LoVo (cell line): ENCODE data around the gene LZTS3.
"Not testable (repeated sequence)": the region's sequence is repeated elsewhere in the genome, so short reads cannot be mapped to it uniquely, and the experiment has no call there.

ENCODE experiments used
- DNase-seq: peaks from one replicate; pipeline ENCODE4 v3.0.0-alpha.2; 2016; ENCODE audit warnings: low spot score

The LZTS3 gene

DNA sequence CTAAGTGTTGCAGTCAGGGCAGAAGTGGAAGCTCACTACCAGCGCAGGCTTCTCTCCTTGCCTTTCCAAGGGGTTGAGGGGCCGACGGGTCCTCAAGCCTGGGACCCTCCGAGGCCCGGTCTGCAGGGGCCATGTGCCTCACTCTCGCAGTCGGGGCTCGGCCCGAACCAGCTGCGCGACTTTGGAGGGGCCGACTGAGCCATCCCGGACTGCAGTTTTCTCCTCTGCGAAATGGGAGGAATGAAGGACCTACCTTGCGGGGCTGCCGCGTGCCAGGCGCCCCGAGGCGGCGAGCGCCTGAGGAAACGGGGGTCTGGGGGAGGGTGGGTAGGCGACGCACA is 5.6 kb downstream of the LZTS3 start:
- no peak for DNase-seq

DNA sequence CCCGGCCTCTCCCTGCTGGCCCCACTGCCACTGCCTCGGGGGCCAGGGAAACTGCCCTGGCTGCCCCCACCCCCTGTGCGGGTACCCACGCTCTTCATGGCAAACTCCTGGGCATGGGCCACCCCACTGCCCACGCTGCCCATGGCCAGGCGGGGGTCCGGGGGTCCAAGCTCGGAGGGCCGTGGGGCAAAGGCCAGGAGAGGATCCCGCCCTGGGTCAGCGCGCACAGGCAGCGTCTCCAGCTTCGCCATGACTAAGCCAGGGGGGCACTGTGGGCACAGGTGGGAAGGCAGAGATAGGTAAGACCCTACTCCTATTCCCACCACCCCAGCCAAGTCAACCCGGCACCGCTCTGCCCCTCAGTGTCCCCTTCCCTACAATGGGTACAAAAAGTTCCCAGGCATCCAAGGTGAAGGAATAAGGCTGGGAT is 6.4 kb downstream of the LZTS3 start:
- DNase-seq = no peak

DNA sequence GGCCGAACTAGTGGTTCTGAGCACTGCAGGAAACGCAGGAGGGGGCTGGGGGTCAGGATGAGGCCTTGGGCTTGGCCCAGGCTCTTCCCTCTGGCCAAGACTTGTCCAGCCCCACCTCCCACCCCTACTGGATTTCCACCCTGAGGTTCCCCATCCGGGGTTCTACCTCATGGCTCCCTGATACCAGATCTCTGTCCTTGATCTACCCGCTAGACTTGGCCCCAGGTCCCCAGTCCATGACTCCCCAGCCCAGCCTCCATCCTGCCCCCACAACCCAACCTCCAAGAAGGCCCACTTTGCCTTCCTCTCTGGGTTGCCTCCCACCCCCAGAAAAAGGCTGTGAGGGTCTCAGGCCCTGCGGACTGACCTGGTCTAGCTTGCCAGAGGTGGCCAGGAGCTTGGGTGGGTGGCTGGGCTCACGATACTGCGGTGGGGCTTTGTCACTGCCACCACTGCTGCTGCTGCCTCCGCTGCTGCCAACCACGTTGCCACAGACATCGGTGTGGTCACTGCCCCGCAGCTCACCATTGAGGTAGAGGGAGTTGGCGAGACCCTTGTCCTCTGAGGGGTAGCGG is 6.9 kb downstream of the LZTS3 start:
- DNase-seq = no peak

DNA sequence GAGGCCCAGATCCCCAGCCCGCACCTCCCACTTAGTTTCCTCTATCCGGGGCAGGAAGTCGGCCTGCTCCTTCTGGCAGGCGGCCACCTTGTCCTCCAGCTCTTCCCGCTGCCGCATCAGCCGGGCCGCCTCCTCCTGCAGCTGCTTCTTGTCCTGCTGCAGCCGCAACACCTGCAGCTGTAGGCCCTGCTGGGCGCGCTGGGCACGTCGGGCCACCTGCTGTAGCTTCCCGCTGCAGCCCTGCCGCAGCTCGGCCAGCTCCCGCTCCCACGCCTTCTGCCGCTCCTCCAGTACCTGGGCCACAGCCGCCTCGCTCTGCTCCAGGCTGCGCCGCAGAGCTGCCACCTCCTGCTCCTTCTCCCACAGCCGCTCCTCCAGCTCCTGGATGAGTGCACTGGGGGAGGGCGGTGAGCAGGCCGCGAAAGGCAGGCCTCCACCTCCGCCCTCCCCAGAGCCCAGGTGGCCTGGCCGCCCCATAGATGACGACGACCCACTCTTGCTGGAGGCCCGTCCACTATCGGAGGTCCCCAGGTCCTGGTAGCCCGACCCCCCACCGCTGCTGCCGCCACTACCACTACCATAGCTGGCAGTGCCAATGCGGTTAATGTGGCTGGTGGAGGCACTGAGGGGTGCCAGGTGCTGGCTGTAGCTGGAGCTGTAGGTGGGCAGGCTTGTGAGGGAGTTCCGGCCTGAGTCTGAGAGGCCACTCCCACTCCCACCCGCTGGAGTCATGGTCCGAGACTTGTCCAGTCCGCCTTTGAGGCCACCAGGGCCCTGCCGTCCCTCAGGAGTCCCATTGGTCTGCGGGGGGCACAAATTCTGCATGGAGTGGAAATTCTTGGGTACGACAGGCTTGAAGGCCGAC is 7.6 kb downstream of the LZTS3 start:
- no peak for DNase-seq

DNA sequence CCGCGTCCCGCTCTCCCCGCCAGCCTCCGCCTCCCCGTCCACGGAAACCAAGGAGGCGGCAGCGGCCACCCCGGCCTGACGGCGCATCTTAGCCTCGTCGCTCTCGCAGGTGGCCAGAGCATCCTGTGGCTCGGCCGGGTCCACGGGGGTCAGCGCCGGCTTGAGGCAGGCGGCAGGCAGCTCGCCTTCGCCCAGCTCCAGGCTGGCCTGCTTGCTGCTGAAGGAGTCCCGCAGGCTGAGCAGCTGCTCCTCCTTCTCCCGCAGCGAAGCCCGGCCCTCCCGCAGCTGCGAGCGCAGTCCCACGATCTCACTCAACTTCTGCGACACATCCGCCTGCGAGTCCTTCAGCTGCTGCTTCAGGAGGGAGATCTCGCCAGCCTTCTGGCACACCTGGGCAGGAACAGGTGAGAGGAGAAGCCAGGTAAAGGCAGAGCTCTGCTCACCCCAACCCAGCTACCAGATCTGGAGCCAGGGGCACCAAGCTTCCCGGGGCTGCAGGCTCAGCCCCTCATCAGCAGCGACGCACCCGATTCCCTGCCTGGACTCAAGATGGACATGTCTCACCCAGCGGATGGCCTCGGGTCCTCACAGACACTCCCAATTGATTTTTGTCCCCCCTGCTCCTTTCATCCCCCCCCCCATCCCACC is 8.5 kb downstream of the LZTS3 start:
- DNase-seq = no peak

DNA sequence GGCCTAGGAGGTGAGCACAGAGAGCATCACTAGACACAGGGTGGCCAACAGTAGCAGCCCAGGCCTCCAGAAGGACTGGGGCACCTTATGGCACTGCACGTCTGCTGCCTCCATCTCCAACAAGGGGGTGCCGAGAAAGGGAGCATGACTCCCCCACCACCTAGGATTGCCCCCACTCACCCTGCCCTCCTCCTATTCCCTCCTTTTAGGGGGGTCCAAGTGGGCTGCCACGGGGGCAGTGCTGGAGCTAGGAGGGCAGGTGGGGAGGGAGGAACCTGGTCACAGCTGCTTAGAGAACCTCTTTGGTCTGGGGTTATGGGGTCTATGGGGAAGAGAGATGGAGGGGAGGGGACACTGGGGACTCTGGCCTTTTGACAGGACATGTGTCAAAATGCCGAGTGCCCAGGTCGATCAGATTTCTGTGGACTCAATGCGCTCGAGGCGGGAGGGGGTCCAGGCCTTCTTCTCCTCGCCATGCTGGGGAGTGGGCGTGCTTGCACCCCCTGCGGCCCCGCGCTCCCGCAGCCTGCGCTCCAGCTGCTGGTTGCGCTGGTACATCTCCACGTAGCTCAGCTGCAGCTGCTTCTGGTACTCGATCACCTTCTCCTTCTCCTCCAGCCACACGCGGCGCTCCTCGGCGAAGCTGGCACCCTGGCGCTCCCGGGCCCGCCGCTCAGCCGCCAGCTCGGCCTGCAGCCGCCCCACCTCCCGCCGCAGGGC is 9.1 kb downstream of the LZTS3 start:
- no peak for DNase-seq

DNA sequence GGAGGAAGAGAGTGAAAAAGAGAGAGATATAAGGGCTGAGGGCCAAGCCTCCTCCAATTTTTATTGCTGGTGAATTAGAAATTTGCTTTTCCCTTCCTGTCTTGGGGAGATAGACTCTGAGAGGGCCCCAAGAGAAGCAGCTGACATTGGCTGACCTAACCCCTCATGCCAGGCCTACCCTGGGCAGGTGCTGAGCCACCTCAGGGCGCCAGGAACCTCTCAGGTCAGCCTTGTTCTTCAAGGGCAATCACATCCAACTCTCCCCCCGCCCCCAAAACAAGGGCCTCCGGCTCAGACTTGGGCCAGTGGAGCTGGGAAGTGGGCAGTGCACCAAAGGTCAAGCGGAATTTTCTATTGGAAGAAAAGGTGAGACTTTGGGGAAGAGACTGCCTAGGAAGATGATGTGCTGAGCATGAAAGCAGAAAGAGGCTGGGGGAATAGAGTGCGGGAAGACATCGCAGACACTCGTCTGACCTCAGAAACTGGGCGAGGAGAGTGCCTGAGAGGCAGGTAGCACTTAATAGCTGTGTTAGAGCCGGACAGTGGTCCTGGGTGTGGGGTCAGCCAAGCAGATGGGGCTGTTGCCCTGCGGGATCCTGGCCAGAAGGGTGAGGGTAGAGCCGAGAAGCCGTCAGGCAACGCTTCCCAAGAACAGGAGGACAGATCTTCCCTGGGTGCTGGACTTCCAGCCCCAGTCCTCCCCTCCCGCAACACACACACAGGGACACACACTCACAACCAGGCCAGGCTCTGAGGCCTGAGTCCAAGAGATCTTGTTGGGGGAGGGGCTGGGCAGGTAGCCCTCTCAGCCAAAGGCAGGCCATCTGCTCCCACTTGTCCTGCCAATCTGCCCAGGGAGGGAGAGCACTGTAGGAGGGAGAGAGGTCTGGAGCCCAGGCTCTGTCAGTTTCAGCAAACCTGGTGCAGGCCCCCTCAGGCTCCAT is 10.0 kb downstream of the LZTS3 start:
- DNase-seq = no peak

DNA sequence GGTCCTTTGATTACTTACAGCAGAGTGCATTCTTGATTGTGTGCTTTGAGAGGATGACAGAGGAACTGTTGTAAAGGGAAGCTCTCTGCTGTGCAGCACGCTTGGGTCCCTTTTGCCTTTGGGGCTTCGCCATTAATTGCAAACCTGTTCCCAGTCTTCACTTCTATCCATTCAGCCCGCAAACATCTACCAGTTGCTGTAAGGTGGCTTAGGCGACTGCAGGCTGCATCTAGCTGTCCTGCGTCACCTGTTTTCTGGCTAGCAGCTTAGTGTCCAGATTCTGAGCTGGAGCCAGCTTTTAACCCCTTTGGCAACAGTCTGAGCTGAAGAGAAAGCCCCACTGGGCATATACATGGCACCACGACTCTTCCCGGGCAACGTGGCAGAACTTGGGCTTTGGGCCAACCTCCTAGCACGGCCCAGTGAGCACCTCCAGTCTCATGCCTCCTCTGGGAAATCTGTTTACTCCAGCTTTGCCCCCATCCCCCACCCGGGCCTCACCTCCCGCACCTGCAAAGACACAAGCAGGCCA is 11.2 kb downstream of the LZTS3 start:
- DNase-seq = no peak

DNA sequence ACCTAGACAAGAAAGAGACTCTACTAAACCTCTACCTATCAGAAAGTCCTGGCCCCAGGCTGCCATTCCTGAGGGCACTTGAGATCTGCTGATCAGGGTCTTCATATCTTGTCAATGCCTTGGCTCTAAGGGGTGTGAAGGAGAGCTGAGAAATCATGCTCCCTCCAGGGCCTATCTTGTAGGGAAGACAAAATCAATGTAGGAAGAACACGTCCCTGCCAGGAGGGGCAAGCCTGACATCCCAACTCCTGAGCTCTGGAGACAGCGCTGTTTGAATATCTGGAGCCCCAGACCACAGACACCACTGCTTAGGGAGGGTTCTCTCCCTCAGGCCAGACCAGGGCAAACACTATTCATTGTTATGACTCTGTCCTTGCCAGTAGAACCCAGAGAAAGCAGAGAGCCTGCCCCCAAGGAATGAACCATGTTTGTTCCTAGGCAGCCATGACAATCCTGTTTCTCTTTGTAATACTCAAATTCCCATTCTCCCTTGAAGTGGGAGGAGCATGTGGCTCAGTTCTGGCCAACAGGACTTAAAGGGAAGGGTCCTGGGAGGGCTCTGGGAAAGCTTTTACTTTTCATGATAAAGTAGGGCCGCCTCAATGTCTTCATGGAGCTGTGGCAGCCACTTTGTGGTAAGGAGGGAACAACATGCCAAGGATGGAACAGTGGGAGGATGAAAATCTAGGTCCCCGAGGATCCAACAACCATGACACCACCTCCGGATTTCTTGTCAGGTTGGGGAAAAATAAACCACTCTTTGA is 11.9 kb downstream of the LZTS3 start:
- DNase-seq = no peak

DNA sequence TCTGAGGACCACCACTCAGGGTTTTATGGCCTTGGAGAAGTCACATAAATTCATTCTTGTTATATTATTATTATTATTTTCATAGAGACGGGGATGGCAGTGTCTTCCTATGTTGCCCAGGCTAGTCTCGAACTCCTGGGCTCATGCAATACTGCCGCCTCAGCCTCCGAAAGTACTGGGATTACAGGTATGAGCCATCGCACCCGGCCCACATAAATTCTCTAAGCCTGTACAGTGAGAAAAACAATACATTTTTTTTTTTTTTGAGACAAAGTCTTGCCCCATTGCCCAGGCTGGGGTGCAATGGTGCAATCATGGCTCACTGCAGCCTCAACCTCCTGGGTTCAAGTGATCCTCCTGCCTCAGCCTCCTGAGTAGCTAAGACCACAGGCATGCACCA is 12.9 kb downstream of the LZTS3 start:
- no peak for DNase-seq

DNA sequence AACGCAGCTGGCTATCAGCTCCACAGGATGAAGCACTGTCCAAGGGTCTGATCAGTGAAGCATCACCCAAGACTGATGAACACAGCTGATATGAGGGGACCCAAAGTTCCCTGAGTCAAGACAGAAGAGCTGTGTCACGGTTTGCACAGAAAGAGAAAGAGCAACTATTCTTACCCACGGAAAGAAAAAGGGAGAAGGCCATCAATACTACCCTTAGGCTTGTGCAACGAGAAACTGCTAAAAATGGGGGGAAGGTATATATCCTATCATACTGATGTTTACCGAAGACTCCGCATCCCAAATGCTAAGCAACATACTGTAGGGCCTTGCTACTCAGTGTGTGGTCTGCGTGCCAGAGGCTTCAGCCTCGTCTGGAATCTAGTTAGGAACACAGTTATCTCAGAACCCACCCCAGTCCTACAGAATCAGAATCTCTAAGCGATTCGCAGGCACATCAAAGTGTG is 14.3 kb downstream of the LZTS3 start:
- DNase-seq = no peak

DNA sequence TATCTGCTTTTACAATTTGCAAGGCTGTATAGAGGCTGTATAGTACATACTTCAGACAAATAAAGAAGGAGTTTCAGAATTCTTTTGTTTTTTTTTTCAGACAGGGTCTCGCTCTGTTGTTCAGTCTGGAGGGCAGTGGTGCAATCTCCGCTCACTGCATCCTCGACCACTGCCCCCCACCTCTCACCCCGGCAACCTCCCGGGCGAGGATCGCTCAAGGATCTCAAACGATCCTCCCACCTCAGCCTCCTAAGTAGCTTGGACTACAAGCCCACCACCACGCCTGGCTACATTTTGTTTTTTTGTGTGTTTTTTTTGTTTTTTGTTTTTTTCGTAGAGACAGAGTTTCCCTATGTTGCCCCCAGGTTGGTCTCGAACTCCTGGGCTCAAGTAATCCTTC is 15.5 kb downstream of the LZTS3 start:
- no peak for DNase-seq

DNA sequence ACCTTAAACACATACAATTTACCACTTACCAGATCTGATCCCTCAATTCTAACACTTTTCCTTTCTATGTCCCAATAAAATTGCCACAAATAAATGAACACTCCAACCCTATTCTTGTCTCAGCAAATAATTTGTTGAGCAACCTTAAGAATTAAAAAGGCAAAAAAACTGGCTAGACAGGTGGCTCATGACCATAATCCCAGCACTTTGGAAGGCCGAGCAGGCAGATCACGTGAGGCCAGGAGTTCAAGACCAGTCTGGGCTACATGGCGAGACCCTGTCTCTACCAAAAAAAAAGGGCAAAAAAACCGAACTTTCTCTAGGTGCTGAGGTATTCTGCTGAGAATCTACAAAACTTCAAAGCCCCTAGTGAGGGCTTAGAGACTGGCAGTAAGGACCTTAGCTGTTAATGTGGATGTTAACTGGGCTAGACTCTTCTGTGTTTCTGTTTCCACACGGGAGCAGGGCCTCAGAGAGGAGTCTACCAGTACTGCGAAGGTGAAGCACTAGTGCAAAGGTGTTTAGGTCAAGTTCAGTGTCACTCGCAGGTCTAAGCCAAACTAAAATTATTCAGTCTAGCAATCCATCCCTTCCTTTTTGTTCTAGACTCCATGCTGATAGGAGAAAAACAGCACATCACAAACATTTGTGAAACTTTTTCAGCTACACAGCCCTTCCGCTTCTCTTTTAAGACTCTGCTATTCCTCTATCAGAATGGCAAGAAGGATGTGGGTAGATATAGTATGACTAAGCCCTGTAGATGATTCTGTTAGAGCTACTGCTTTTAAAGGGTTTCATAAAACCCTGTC is 16.3 kb downstream of the LZTS3 start:
- DNase-seq = no peak

DNA sequence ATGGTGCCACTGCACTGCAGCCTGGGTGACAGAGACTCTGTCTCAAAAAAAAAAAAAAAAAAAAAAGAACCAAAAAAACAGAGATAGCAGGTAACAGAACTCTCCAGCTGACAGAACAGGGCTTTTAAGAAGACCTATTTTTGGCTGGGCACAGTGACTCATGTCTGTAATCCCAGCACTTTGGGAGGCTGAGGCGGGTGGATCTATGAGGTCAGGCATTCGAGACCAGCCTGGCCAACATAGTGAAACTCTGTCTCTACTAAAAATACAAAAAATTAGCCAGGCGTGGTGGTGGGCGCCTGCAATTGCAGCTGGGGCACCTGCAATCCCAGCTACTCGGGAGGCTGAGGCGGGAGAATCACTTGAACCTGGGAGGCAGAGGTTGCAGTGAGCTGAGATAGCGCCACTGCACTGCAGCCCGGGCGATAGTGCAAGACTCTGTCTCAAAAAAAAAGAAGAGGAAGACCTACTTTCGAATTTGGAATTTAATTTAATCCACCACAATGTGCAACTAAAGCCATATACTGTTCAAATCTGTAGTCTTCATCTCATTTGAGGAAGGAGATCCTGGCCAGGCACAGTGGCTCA is 21.2 kb downstream of the LZTS3 start:
- not testable (repeated sequence) for DNase-seq

DNA sequence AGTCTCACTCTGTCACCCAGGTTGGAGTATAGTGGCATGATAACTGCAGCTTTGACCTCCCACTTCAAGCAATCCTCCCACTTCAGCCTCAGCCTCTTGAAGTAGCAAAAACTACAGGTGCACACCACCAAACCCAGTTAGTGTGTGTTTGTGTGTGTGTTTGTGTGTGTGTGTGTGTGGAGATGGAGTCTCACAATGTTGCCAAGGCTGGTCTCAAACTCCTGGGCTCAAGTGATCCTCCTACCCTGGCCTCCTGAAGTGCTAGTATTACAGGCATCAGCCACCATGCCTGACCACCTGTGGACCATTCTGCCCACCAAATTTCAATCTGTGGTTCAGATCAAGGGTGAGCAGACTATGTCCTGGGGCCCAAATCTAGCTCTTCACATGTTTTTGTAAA is 22.4 kb downstream of the LZTS3 start:
- DNase-seq = no peak

DNA sequence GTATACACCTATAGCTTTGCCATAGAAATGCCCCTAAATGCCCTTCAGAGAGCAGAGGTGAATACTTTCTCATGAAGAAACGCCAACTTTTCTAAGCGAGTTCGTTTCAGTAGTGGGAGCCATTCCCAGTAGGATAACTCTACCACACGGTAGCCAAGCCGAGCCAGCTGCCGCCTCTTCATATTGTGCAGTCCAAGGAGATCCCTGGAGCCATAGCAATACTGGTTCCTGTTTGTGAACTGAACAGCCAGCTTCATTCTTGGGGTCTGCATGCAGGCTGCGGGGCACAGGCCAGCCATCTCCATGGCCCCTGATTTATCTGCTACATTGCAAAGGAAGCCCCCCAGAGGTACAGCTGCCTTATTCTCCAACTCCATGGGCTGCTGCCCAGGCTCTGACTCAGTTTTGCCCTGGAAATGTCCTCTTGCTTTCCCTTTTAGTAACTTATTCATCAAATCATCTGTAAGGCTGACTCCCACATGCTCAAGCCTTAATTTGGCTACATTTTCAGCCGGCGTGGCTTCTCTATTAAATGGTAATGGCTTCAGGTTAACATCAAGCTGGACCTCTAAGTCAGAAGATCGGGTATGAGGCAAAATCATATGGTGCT is 26.5 kb downstream of the LZTS3 start:
- no peak for DNase-seq

DNA sequence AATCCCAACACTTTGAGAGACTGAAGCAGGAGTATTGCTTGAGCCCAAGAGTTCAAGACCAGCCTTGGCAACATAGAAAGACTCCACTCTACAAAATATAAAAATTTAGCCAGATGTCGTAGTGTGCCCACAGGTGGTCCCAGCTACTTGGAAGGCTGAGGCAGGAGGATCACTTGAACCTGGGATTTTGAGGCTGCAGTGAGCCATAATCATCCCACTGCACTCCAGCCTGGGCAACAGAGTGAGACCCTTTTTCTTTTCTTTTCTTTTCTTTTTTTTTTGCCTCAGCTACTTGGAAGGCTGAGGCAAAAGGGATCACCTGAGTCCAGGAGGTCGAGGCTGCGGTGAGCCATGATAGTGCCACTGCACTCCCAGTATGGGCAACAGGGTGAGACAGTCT is 31.6 kb downstream of the LZTS3 start:
- no peak for DNase-seq

DNA sequence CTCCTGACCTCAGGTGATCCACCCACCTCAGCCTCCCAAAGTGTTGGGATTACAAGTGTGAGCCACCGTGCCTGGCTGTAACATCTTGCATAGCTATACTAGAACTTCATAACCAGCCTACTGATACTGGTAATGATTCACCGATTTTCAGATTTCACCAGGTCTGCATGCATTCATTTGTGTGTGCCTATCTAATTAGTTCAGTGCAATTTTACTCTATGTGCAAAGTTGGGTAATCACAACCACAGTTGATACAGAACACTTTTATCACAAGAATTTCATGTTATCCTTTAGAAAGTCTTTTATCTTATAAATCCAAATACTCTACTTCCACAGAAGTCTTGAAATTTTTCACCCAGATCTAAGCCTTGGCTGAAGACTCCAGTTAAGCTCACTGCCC is 35.9 kb downstream of the LZTS3 start:
- no peak for DNase-seq
